Glomerular endothelial cell (primary cell): ENCODE data around the gene TACSTD2. TPM values are rescaled to one million over a fixed set of nuclear protein-coding genes. Genes with fewer than 3 reads are reported as not detected.
"Not testable (repeated sequence)": the region's sequence is repeated elsewhere in the genome, so short reads cannot be mapped to it uniquely, and the experiment has no call there.

Experiments used
- DNase-seq: peaks from one replicate; pipeline ENCODE4 v3.0.0-alpha.2; 2011; ENCODE audit warnings: low read depth, low spot score; ENCODE audit errors: extremely low read depth
- total RNA-seq: library from RNA; depleted of rRNA; stranded (reverse); fragments of >200 nt; gene quantifications from 2 replicates; pipeline ENCODE4 v1.2.3, GENCODE V29; 2015

The TACSTD2 gene, protein sequence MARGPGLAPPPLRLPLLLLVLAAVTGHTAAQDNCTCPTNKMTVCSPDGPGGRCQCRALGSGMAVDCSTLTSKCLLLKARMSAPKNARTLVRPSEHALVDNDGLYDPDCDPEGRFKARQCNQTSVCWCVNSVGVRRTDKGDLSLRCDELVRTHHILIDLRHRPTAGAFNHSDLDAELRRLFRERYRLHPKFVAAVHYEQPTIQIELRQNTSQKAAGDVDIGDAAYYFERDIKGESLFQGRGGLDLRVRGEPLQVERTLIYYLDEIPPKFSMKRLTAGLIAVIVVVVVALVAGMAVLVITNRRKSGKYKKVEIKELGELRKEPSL
- 51.0 and 112 TPM in 2 replicates for total RNA-seq

DNA sequence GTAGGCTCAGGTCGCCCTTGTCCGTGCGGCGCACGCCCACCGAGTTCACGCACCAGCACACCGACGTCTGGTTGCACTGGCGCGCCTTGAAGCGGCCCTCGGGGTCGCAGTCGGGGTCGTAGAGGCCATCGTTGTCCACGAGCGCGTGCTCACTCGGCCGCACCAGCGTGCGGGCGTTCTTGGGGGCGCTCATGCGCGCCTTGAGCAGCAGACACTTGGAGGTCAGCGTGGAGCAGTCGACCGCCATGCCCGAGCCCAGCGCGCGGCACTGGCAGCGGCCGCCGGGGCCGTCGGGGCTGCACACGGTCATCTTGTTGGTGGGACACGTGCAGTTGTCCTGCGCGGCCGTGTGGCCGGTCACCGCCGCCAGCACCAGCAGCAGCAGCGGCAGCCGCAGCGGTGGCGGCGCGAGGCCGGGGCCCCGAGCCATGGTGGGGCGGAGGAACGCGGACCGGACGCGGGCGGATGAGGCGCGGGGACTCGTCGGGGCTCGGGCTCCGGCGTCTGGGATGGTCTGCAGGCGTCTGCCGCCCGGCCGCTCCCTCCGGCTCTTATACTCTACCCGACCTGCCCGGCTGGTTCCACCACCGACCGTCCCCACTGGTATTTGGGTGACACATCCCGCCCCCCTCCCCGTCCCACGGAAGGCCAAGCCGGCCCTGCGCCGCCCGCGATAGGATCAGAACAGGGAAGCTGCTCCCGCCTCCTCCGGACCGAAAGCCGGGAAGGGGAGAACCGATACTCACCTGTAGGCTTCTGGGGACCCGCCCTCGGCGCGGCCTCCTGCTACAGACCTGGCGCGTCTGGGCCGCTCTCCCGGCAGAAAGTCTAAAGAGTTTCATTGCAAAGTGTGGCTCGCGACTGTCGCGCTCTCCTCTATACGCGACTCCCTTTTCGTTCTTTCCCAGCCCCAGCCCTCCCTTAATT, at the start of gene TACSTD2:
TSS of gene TACSTD2 (minus strand) at position 526 of the 927 bp plus-strand sequence. CDS start at position 430, 96 bp downstream.
- no peak for DNase-seq

DNA sequence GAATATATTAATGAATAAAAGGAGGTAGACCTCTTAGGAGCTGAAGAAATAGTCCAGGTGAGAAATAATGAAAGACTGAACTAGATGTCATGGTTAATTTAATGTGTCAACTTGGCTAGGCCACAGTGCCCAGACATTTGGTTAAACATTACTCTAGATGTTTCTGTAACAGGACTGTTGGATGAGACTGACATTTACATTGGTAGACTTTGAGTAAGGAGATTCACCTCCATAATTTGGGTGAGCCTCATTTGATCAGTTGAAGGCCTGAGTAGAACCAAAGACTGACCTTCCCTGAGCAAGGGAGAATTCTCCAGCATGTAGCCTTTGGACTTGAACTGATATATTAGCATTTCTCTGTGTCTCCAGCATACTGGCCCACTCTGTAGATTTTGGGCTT, 49.2 kb upstream of the TACSTD2 start:
- no peak for DNase-seq

DNA sequence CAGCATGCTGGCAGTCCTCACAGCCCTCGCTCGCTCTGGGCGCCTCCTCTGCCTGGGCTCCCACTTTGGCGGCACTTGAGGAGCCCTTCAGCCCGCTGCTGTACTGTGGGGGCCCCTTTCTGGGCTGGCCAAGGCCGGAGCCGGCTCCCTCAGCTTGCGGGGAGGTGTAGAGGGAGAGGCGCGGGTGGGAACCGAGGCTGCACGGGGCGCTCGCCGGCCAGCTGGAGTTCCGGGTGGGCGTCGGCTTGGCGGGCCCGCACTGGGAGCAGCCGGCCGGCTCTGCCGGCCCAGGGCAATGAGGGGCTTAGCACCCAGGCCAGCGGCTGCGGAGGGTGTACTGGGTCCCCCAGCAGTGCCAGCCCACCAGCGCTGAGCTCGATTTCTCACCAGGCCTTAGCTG, 46.2 kb upstream of the TACSTD2 start:
- DNase-seq = not testable (repeated sequence)

DNA sequence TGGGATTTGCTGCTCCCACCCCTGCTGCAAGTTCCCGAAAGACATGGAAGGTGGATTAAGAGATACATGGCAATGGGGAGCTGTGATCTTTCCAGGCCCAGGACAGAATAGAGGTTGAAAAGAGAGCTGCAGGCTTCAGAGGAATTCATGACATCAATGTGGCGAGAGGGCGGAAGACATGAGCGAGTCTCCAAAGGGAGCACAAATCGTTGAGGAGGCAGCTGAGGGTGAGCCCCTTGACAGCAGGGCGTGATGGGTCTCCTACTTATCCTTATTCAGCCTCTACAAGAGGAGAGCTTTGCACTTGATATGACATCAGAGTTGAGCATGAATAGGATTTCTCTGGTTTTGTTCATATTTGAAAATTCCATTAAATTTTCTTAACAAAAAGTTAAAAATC, 45.5 kb upstream of the TACSTD2 start:
- DNase-seq = no peak

DNA sequence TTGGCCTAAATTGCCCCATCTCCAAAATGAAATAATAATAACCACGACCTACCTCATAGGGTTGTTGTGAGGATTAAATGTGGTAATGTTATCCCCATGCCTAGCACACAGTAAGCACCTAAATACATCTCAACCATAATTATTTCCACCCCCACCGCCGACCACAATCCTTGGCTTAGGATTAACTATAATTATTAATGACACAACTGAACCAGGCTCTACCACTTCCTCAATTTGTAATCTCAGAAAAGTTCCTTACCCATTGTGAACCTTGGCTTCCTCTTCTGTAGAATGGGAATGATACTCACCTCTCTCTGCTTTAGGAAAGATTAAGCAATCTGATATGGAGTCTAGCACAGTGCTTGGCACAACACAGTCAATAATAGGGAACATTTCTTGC, 44.3 kb upstream of the TACSTD2 start:
- DNase-seq = no peak

DNA sequence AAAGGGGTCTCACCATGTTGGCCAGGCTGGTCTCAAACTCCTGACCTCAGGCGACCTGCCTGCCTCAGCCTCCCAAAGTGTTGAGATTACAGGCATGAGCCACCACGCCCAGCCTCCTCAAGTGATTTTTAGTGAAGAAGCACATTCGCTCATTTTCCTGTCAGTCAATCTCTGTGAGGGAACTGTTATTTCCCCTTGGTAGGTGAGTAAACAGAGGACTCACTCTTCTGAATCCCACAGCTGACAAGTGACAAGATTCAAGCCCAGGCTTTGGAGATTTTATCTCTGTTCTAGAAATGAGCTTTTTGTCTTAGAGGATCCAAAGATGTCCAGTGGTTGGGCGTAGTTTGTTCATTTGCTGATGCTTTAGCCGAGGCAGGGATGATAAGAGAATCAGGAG, 43.9 kb upstream of the TACSTD2 start:
- no peak for DNase-seq

DNA sequence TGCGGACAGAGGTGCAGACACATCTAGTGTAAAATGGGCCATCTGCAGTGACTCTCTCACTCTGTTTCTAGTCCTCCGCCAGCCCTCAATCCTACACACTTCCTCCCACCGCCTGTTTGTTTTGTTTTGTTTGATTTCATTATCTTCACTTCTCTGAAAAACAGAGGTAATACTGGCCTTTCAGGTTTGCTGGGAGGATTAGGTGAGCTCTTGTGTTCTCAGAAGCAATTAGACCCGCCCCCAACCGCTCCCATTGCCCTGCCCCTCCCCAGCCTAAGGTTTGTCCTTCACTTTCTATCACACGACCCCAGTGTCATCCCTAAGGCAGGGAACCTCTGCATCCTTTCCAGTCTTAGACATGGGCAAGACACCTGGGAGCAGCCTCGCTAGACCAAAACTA, 43.2 kb upstream of the TACSTD2 start:
- DNase-seq = no peak

DNA sequence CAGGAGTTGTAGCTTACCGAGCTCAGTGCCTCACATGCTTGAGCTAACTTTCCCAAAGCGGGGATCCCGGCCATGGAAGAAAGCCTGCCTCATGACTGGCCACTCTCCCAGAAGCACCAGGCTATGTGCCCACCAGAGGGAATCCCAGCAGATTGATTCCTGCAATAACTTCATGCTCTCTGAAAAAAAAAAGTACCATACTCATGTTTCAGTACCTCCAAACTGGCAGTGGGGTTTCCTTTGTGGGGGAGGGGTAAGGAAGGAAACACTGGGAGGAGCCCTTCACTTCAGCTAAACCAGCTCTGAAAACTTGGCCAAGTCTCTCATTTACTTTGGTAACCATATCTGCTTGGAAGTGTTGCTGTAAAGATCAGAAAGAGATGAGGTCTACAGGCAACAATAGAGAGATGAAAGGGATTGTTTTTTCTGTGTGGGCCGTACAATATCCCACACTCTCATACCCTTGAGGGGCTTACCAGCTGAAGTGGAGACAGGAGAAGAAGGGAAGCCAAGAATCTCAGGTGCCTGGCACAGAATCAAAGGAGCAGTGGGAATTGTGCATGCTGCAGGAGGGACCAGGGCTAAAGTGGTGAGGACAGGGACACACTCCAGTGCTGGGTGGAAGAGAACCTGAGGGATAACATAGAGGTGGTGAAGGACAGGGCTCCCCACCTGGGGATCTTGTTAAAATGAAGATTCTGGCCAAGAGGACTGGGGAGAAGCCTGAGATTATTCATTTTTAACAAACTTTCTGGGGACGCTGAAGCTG, 42.4 kb upstream of the TACSTD2 start:
- DNase-seq = peak; percentile 34

DNA sequence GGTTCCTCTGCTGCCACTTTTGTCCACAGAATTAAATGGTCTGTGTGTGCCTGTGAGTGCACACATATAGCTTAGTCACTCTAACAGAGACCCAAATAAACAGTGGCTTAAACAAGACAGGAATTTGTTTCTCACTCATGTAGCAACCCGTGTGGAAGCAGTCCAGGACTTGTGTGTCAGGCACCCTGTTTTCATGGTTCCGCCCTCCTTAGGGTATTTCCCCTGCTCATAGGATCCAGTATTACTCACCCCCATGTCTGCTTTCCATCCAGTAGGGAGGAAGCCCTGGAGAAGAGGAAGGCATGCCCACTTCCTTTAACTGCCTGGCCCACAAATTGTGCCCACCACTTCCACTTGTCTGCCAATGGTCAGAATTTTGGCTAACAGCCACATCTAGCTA, 41.3 kb upstream of the TACSTD2 start:
- peak; percentile 75 for DNase-seq

DNA sequence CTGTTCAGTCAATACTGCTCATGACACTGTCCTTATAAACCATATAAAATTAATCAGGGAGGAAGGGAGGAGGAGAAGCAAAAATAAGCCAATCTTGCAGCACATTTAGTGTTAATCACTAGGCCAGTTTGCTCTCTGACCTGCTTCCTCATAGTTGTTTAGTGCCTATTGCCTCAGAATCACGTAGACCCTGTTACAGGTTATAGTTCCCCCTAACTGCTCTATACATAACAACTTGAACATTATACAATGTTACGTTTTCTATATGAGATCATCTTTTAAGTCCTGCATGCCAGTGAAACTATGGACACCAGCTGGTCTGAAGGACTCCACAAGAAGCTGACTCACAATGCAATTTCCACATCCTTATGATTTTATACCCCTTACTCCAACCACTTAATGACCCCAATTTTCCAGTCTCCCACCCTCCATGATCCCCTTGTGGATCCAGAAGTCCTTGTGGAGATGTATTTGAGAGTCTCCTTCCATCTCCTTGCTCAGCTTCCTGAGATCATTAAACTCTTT, 34.9 kb upstream of the TACSTD2 start:
- DNase-seq = no peak

DNA sequence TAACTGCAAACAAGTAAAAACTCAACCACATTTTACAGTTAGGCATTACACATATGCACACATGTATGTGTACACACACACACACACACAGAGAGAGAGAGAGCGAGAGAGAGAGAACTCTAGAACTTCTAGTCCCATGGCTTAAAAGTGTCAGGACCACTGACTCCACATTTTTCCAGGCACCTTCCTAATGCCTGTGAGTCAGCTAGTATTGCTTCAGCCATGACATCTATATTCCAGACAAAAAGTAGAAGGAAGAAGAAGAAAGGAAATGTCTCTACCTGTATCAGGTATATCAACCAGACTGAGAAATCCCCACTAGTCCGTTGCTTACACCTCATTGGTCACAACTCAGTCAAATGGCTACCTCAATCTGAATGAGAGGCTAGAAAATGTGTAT, 31.9 kb upstream of the TACSTD2 start:
- no peak for DNase-seq

DNA sequence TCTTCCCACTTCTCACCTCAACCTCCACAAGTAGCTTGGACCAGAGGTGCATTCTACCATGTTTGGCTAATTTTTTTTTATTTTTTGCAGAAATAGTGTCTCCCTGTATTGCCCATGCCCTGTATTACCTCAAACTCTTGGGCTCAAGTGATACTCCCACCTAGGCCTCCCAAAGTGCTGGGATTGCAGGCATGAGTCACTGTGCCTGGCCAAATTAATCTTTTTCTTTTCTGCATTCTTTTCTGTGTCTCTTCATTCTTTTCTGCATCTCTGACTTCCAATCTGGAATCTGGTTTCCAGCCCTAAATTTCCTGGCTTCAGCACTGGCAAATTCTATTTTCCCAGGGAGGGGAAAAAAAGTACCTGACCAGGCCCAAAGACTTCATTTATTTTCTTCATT, 31.2 kb upstream of the TACSTD2 start:
- DNase-seq = no peak

DNA sequence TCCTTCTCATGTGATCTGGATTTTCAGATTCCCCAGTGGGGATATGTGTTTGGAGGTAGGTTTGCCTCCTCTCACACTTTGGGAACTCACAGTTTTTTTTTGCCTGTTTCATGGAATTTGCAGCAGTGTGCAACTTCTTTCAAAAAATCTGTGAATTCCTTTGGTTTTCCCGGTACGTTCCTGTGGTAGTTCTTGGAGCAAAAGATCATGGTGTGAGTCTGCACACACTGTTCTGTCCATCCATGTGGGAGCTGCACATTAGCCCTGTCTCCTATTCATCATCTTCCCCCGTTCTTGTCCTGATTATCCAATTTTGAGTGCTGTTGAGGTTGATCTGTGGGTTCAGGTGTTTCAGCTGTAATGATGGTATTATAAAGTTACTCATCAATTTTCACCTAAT, 30.3 kb upstream of the TACSTD2 start:
- DNase-seq = no peak

DNA sequence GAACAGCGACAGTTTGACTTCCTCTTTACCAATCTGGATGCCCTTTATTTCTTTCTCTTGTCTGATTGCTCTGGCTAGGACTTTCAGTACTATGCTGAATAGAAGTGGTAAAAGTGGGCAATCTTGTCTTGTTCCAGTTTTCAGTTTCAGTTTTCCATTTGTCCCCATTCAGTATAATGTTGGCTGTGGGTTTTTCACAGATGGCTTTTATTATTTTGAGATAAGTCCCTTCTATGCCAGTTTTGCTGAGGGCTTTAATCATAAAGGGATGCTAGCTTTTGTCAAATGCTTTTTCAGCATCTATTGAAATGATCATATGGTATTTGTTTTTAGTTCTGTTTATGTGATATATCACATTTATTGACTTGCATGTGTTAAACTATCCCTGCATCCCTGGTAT, 24.9 kb upstream of the TACSTD2 start:
- not testable (repeated sequence) for DNase-seq

DNA sequence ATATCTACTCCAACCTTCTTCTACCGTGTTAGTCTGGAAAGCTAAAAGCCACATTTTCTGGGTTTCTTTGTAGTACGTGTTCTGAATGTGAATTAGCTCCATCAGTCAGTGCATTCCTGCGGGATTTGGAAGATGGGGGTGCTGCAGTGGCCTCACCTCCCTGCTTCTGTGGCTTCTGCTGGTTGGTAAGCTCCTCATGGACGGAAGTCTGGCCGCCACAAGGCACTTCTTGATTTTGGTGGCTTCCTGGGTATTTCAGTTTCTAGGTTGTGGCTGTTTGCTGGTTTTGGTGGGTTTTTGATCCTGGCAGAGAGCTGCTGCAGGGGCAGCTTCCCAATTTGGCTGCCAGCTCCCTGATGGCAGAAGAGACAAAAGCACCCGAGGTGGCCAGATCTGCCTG, 20.9 kb upstream of the TACSTD2 start:
- DNase-seq = no peak

DNA sequence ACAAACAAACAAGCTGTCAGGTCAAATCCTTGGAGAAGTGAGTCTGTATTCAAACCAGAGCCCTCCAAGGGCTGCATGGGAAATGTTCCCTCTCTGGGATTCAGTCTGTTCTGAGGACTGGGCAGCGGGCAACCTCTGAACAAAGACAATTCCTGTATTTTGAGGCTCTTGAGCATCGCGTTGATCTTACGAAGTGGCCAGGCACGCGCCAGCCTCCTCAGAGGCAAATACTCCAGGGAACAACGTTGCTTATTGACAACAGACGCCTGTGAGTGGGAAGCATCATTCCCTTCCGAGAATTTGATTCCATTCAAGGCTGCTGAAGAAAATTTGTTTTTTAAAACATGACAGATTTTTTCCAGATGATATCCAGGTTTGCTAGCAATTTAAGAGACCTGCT, 20.0 kb upstream of the TACSTD2 start:
- DNase-seq = no peak

DNA sequence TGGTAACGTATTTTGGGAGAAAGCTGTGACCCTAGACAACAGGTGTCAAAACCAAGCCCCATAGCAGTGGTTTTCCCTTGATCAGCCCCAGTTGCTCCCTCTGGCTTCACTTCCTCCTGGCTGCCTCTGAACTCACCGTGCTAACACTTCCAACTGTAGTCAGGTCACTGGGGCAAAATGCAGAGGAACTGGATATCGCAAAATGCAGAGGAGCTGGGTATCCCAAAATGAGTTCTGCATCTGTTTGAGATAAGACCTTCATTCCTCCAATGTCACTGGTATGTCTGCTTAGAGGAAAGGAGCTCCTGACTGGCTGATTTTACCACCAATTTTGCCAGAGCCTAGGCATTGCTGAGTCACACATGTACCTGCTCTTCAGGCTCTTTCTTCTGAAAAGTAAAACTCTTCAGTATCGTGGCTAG, 19.6 kb upstream of the TACSTD2 start:
- no peak for DNase-seq

DNA sequence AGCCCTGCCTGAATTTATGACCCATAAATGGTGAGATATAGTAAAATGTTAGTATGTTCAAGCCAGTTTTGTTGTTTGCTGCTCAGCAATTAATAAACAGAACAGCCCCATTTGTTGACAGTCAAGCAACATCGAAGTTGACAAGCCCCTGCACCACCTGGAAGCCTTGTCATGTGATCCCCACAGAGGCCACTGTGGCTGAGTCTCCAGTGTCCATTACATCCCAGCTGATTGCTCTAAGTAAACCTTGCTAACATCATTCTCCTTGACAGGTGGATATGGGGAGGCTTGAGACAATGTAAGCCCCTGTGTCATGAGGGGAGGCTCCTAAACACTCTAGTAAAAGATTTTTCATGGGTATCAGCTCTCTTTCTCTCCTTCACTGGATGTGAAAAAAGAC, 17.5 kb upstream of the TACSTD2 start:
- no peak for DNase-seq

DNA sequence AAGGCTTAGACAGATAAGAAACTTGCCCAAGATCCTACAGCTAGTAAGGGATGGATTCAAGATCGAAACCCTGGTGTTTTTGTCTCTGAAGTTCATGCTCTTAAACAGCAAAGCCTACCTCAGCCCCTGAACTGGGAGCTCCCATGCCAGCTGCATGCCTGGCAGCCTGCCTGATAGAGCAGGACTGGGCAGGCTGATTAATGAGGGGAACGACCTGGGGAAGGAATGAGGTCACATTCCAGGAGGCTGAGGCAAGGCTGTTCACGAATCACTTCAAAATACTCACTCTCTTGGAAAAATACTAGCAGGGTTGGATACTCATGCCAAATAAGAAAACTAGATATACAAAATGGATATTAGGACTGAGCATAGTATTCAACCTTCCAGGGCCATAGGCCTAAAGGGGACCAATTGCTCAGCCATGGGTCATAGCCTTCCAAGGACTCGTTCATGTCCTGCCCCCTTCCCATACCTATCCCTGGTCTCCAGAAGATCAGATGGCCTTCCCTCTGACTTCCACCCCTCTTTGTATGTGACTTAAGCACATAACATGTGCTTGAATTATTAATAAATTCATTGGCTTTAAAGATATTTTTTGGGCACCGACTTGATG, 15.6 kb upstream of the TACSTD2 start:
- peak; percentile 89 for DNase-seq

DNA sequence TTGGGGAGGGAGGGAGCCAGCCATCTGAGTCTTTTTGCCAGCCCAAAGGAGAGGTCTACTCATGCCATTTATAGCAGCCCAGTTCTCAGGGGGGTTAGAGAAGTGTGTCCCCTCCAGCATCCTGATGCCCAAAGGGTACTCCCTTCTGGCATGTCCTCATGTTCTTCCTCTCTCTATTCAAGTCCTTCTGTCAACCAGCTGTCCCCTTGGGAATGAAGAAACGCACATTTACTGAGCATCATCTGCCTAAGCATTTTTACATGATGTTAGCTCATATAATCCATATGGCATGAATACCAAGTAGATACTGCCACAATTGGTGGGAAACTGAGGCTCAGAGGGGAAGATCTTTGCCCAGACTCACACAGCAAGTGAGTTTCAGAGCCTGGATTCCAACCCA, 14.8 kb upstream of the TACSTD2 start:
- no peak for DNase-seq

DNA sequence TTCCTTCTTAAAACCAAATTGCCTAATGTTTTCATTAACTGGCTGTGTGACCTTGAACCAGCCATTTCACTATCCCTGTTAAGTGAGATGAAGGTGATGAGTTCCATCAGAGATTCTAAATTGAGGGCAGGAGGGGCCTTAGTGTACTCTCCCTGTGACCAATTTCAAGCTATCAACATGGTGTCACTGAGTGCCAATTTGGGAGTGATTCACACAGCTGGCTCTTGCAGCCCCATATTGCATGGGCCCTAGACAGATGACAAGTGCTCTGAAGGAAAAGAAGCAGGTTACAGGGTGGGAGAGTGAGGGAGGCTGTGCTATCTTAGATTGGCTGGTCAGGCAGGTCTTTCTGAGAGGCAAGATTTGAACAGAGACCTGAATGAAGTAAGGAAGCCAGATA, 13.0 kb upstream of the TACSTD2 start:
- no peak for DNase-seq
